Stimulated activated CD4-positive, alpha-beta T cell treated with anti-CD3 and anti-CD28 coated beads, Interleukin-12 subunit alpha, Interleukin-12 subunit beta, amount 100 ng/mL, for 24 hours (primary cell): ENCODE measurements around the gene EPHB1.

Experiments
- DNase-seq, 2 experiments: peaks; one replicate each; pipeline ENCODE4 v3.0.0-alpha.2; 2020; ENCODE audit warnings: low read depth in 2 of 2

Gene EPHB1

DNA sequence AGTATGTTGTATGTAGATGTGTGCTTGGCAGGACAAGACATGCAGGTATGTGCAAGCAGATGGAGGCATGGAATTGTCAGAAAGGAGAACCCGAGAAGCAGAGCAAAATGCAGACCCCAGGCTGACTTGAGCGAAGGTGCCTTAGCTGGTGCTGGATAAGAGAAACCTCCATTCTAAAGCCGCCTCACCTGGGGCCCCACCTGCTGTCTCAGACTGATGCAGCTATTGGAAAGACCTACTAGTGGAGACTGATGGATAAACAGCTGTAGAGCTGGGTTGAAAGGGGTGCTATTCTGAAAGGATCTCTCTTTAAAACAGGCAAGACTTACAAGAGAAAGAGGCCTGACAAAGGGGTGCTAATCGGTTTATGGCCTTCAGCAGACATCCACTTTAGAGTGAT is 86.2 kb downstream of the EPHB1 start:
- no peak for DNase-seq

GRCh38 chr3:134883697-134884385 is 88.8 kb downstream of the EPHB1 start:
- DNase-seq: no peak

DNA sequence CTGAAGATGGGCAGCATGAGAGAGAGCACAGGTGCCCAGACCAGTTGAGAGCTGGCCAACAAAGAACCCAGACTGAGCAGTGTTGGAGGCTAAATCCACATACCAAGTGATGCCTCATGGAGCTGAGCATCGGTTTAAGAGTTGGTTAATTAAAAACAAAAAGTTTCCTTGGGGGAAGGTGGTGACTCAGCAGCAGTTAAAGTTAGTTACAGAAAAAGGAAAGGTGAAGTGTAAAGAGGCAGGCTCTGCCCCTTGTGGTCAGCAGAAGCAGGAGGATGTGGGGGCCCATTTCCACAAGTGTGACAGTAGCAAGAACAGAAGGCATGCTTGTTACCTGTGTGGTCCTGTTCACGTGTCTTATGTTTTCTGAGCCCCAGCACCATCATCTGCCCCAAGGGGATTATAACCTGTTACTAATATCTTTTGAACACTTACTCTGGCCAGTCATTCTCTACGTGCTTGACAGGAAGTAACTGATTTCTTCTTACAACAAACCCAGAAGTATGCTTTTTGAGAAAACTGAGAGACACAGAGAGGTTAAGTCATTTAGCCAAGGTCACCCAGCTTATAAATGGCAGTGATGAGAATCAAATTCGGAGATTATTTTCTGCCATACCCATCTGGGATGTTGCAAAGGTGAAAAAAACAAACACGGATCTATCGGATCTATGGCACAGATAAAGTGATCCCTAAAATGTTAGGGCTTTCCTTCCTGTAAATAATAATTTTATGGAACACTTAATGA is 91.0 kb downstream of the EPHB1 start:
- no peak for DNase-seq

GRCh38 chr3:134886991-134887390 is 91.9 kb downstream of the EPHB1 start:
- no peak for DNase-seq

DNA sequence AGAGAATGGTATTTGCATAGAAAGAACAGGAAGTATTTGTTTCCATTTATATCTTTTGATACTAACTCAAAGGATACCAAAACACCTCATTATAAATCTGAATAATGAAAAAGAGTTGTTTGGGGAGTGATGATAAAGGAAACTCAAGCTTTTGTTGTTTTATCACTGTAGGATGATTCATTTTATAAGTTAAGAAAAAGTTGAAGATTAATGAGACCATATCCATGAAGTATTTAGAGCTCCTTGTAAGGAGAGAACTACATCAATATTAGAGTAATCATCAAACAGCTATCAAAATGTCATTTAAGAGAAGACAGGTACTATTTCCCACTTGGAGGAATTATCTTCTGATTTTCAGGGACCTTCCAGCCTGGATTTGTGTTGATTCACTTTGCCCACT is 92.5 kb downstream of the EPHB1 start:
- no peak for DNase-seq

DNA sequence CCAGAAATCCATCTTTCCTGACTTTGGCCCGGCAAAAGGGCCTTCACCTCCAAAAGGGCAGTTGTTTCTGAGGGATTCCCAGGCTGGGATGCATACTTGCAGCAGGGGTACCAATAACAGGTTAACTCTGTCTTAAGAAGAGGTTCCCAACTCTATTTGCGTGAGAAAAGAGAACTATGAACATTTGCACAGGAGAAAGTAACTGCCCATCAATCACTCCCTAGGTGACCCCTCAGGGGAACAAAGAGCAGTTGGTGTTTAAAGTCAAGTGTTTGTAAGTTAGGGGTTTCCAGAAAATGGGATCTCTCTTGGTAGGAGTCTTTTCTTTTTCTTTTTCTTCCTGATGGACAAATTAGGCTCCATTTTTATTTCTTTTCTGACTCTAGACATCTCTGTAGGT is 97.3 kb downstream of the EPHB1 start:
- DNase-seq: no peak

DNA sequence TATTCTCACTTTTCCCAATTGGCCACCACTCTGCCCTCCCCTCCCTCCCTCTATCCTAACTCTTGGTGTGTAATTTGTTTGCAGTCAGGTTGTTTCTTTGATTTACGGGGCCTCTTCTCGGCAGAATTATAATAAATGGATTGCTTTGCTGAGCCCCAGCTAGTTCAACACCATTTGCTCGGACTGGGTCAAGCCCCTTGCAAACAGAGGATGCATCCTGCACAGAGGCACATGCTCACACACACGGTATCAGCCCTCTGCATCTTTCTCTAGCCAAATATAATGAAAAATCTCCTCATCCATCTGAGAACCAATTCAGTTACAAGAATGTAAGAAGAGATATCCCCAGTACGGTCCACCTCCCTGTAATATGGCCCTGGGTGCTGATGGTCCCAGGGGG is 97.7 kb downstream of the EPHB1 start:
- DNase-seq: no peak

- DNase-seq: no peak
These were observed 99.5 kb downstream of the EPHB1 start for GRCh38 chr3:134894533-134894932.

DNA sequence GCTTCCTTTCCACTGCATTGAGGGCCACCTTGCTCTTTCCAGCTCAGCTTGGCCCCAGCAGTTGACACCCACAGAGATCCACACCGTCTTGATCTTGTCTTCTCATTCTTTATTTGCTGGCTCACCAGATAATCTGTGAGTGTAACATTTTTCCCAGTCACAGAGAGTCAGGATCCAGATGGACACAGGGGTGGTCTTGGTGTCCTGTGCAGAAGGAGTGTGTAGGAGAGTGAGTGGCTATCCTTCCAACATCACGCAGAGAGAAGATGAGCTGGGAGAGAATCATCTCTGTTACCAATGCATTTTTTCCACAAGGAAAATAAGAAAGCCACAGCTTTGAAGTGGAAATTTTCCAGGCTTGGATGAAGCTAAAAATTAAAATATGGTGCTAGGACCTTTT is 100.1 kb downstream of the EPHB1 start:
- DNase-seq: no peak

DNA sequence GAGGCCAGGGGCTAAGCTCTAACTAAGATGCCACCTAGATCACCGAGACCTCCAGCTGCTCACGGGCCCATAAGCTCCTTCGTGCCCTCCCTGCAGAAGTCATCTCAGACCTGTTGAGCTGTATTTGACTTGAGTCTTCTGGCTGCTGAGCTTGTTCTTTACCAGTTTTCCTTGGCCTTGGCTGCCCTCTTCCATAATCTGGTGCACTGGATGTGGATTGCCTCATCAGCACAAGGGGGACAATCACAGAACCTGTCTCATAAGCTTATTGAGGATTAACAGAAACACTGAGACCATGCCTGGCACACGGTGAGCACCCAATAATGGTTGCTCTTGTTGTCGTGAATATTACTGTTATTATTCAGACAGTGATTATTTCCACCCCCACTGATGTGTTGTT is 101.1 kb downstream of the EPHB1 start:
- DNase-seq: no peak

DNA sequence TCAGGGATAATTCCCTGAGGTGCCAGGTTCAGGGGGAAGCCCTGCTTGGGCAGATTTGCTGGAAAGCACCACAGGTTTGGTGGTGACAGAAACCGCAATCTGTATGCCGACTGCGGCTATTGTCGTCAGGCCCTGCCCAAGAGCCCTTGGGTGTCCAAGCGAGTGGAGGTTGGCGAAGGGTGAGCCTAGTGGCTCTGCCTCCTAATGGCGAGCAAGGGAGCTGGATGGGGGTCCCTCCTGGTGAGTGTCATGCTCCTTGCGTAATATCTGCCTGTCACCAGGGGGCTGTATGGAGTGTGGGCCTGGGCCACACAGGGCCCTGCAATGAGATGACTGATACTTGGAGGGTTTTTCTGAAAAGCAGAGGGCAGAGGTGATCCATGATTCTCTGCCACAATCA is 101.6 kb downstream of the EPHB1 start:
- DNase-seq: no peak

DNA sequence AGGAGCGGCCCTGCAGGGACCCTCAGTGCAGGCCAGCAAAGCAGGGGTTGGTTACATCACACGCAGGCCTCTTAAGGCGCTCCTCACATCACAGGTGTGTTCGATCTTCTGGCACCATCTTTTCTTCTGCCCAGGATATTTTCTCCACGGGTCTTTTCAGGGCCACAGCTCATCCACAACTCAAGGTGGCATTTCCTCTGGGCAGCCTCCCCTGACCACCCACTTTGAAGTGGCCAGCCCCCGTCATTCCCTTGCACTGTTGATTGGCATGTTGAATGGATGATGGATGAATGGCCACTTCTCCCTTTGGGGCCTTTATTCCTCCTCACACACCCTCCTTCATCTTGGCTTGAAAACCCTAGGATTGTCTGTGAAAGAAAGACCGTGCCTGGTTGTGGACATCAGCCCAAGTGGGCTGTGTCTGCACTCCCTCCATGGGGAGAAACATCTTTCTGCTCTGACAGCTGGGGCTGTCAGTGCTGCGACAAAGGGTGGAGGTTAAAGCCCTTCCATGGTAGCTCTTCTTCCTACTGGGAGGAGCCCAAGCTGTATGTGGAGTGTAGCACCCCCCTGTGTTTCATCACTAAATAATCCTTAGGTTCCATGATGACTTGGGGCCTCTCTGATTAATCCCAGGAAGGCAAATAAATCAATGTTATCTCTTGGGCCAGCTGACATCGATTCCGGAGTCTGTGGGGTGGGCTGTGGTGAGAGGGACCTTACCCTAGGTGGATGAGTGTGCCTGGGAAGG is 102.5 kb downstream of the EPHB1 start:
- no peak for DNase-seq

DNA sequence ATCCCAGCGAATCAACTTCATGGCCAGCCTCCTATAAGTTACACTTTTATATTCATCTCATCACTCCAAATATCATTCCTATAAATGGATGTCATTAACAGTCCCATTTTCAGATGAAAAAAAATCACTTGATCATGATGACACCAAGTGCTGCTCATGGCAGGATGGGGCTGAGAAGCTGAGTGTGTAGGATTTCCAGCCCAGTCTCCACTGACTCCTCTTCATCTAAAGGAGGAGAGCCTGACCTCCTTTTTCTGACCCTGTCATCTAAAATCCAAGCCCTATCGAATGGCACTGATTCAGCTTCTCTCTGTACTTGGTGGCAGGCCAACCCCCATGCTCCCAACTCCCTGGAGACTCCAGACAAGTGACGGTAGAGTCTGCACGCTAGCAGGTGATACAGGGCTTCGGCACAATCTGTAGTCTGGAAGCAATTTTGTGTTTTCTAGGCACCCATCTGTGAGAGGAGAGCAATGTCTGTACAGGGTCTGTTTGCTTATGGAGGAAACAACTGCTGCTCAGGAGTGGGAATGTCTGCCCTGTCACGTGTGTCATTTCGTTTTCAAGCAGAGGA is 103.2 kb downstream of the EPHB1 start:
- DNase-seq: no peak

DNA sequence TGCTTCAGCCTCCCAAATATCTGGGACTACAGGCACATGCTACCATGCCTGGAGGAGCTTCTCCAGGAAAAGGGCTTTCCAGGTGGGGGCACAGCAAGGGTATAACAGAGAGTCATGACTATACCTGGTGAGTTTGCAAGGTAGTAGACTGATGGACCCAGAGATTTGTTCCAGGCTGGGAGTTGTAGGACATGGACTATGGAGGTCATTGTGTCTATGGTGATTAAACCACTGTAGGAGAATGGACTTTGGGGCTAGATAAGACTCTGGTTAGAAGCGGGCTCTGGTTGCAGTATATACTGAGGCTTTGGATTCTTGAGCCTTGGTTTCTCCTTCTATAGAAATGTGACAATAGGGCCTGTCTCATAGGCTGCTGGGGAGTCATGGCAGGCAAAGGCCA is 104.7 kb downstream of the EPHB1 start:
- DNase-seq: no peak

- DNase-seq: no peak
These were observed 105.4 kb downstream of the EPHB1 start for GRCh38 chr3:134900482-134900881.

GRCh38 chr3:134901461-134901860 is 106.4 kb downstream of the EPHB1 start:
- DNase-seq: no peak

- DNase-seq: no peak
These were observed 108.8 kb downstream of the EPHB1 start for GRCh38 chr3:134903837-134904236.

DNA sequence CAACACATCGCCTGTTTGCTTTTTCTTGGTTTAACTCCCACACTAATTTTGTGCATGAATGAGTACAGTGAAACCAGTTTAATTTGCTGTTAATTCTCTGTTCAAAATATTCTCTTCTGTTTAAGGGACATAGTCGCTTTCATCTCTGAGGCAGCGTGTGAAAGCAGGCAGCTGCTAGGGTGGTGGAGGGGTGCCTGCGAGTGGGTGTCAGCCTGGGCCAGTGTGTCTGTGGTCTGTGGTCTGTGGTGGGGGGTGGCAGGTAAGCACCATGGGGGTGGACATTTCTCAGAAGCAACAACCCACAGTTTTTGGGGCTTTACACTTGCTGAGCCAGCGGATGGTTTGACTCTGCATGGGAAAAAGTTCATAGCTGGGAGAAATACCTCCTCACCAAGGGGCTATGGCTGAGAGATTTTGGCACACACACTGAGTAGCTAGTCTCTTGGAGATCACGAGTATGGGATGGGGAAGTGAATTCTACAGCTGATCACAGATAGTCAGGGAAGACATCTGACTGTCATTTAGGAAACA is 109.2 kb downstream of the EPHB1 start:
- no peak for DNase-seq

DNA sequence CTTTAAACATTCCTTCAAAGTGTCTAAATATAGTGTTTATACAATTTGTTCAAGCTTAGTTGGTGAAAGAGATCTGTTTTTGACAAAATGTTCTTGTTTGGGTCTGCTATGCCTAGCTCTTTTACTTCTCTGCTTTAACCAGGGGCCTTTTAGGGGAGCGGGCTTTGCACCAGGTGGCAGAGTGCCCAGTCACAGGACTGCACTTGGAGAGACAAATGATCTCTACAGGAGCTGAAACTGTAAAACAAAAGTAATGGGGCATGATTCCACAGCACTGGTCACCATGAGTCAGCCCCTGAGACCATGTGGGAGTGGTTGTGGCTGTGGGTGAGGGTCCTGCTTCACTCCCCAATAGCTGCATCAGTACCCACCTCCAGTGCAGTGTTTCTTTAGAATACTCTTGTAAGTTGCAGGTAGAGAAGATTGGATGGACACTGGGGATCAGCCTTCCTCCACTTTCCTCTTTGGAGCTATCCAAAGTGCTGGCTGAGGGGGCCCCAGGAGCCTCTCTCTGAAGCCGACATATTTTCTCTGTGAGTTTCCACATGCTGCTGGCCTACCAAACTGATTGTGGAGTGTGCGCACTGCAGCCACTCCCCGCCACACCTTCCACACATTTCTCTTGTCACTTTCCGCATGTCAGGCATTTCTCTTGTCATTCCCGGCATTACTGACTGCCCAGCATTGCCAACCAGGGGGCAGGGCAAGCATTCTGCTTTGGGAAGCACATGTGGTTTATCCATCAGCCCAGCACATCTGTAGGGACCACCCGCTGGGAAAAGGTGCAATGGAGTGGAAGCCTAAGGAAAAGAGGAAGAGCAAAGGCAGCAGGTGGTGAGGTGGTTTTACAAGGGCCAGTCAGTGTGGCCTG is 110.0 kb downstream of the EPHB1 start:
- no peak for DNase-seq

GRCh38 chr3:134905647-134905935 is 110.5 kb downstream of the EPHB1 start:
- DNase-seq: no peak

- no peak for DNase-seq
These were observed 113.2 kb downstream of the EPHB1 start for GRCh38 chr3:134908271-134908670.

DNA sequence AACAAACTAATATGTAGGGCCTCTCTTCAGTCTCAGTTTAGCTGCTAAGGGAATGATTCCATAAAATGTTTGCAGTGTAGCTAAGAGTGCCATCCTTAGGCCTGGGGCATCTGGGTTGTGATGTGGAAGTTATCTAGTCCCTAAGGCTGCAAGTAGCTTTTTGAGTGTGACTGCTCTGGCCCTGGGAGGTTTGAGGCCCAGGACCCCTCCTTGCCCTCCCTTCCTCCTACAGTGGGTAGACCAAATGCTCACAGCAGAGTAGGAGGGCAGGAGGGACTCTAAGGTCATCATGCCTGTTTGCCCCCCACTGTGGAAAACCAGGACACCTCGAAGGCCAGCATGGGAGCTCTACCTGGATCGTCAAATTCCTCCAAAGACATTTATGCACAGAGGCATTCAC is 115.0 kb downstream of the EPHB1 start:
- no peak for DNase-seq
